B cell (primary cell): Measurements from ENCODE around the gene PET100.

Source experiments
- CTCF ChIP-seq: fragments of 200-600 bp; IDR thresholded peaks from one replicate; pipeline ENCODE4 v1.8.0; 2022; ENCODE audit warnings: antibody characterized with exemption, mild to moderate bottlenecking
- EZH2 ChIP-seq: IDR thresholded peaks from 2 replicates; pipeline ENCODE4 v1.6.1; 2012; ENCODE audit warnings: borderline replicate concordance, low read depth, mild to moderate bottlenecking, moderate library complexity, low read length; ENCODE audit not compliant: insufficient read depth, poor library complexity, severe bottlenecking

GRCh38 chr19:7605490-7606222 is 23.9 kb upstream of the PET100 start:
- no peak for TF ChIP-seq CTCF
- TF ChIP-seq EZH2: no peak
